ENCODE results near the gene AKAP8L.
A peak's percentile ranks its signal among the peaks of the same experiment; 100 is the strongest.
"Not testable (repeated sequence)": the region's sequence is repeated elsewhere in the genome, so short reads cannot be mapped to it uniquely, and the experiment has no call there.

Gene AKAP8L

DNA sequence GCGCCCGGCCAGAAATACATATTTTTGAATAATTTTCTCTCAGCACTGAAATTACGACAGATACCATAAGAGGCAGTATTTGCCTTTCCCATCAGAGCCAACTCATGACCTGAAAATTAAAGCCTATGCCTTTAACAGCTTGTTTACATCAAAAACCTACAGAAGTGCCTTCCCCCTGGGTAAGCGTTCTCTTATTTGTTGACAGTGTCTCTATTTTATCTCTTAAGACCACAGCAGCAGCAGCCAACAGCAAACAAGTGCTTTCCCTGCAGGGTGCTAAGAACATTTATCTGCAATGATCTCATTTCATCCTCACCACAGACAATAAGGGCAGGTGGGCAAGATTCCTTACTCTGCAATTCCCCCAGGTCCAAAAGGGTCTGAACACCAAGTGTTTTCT is 6.0 kb downstream of the AKAP8L start:
- no peak for DNase-seq (ENCODE audit: low read depth in 2 of 2)
- H3K4me3 ChIP-seq (replicated peaks in 1 of 2; ENCODE audit: low read depth in 2 of 2, low read length in 2 of 2), result no peak overlapping the region
- TF ChIP-seq, protein P1, sequence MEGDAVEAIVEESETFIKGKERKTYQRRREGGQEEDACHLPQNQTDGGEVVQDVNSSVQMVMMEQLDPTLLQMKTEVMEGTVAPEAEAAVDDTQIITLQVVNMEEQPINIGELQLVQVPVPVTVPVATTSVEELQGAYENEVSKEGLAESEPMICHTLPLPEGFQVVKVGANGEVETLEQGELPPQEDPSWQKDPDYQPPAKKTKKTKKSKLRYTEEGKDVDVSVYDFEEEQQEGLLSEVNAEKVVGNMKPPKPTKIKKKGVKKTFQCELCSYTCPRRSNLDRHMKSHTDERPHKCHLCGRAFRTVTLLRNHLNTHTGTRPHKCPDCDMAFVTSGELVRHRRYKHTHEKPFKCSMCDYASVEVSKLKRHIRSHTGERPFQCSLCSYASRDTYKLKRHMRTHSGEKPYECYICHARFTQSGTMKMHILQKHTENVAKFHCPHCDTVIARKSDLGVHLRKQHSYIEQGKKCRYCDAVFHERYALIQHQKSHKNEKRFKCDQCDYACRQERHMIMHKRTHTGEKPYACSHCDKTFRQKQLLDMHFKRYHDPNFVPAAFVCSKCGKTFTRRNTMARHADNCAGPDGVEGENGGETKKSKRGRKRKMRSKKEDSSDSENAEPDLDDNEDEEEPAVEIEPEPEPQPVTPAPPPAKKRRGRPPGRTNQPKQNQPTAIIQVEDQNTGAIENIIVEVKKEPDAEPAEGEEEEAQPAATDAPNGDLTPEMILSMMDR (IDR thresholded peaks at IDR 0.05; ENCODE audit: low read depth, low read length), result no peak

DNA sequence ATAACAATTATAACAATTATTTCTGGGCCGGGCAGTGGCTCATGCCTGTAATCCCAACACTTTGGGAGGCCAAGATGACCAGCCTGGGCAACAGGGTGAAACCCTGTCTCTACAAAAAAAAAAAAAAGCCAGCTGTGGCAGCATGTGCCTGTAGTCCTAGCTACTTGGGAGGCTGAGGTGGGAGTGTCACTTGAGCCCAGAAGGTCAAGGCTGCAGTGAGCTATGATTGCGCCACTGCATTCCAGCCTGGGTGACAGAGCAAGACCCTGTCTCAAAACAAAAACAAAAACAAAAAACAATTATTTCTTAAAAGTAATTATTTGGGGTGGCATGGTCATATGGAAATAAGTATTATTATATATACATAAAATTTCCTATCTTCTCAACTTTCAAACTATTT is 7.4 kb downstream of the AKAP8L start:
- H3K4me3 ChIP-seq (replicated peaks in 1 of 2; ENCODE audit: low read depth in 2 of 2, low read length in 2 of 2); DNase-seq (ENCODE audit: low read depth in 2 of 2): not testable (repeated sequence)

DNA sequence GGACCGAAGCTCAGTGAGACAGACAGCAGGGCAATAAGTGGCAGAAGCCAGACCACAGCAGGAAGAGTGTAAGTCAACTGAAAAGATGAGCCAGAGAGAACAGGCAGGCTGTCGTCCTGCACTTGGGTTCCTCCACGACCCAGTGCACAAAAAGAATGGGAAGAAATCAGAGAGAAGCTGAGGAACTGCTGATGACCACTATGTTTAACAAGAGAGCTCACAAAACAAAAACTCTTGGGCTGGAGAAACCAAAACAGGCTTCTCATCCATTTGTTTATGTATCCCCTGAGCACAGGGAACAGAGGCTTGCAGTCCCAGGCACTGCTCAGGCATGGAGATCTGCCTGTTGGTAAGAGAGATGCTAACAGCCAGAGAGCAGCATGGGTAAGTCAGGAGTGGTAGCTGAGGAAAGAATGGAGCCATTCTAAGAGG is 14.0 kb downstream of the AKAP8L start:
- TF ChIP-seq, protein P1 (IDR thresholded peaks at IDR 0.05; ENCODE audit: low read depth, low read length), result no peak
- H3K4me3 ChIP-seq (replicated peaks in 1 of 2; ENCODE audit: low read depth in 2 of 2, low read length in 2 of 2), result no peak overlapping the region
- DNase-seq (ENCODE audit: low read depth in 2 of 2), result no peak

DNA sequence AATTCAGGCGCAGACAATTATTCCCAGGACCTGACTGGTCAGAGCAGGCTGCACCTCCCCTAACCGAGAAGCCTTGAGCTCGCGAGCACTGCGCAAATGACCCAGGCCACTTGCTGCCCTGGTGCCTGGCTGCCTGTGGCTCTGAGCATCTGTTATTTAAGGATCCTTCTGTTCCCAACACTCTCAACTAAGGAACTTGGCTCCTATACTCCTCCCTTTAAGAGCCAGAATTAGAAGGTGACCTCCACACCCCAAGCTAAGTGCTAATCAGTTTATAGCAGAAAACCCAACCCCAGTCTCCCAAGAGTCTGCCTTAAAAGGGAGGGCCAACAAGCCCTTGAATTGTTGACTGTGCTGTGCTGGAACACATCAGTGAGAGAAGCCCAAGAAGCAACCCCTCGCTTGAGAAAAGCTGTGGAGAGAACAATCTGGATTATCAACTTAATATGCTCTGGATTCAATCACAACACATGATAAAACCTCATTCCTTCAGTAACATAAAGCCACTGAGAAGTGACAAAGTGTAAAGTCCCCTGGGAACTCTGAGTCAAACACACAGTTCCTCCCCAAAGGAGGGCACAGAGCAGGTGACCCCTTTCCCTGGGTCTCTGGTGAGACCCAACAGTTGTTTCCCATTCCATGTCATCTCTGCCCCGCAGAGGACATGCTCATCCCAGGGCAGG is 14.6 kb downstream of the AKAP8L start:
- peak in 1 of 2 donors; percentile 28 for DNase-seq (ENCODE audit: low read depth in 2 of 2)
- TF ChIP-seq, protein P1 (IDR thresholded peaks at IDR 0.05; ENCODE audit: low read depth, low read length), result no peak

DNA sequence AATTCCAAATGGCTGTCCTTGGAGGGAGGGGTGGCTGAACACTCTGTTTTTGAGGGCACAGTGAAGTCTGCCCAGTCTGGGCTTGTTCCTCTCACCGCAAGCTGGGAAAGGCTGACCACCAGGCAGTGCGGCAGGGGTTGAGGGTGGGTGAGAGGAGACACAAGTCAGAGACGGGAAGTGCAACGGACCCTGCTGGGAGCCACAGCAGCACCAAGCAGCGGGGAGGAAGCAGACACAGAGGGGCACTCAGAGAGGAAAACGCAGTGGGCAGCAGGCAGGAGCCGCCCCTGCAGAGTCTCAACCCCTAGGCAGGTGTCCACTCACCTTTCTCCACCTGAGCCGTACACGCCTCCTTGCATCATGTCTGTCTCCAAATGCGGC is 15.6 kb downstream of the AKAP8L start:
- no peak overlapping the region for H3K4me3 ChIP-seq (replicated peaks in 1 of 2; ENCODE audit: low read depth in 2 of 2, low read length in 2 of 2)
- DNase-seq (ENCODE audit: low read depth in 2 of 2), result no peak
- TF ChIP-seq, protein P1 (IDR thresholded peaks at IDR 0.05; ENCODE audit: low read depth, low read length), result no peak

More for the DNA sequence above, 14.6 kb downstream of the AKAP8L start:
- no peak overlapping the region for H3K4me3 ChIP-seq (replicated peaks in 1 of 2; ENCODE audit: low read depth in 2 of 2, low read length in 2 of 2)

DNA sequence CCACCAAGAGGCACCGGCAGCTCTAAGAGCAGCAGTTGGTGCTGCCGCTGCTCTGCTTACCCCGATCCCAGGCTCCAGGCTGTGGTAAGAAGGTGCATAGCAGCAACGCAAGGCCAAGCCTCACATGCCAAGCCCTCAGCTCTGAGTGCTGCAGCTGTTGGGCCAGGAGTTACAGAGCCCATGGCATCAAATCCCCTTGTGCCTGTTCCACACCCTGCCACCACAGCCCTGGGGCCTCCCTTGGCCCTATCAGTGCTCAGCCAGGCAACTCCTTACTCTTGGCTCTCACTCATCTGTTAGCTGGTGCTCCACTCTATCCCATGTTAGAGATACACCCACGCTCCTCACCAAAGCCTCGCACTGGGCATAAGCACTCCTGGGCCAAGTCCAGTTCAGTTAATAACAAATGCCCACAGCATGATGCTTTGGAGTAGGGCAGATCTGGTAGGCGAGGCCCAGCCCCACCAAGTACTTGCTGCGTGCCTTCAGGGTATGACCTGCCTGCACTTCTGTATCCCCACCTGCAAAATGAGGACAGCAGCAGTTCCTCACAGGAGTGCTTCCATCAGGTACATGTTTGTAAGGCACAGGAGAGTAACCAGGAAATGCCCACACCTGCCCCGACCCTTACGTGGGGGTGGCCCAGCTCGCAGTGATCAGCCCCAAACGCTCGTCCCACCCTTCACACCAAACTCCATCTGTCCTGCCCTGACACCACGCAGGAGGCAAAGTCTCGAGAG is 16.2 kb downstream of the AKAP8L start:
- TF ChIP-seq, protein P1 (IDR thresholded peaks at IDR 0.05; ENCODE audit: low read depth, low read length), result no peak
- no peak for DNase-seq (ENCODE audit: low read depth in 2 of 2)
- no peak overlapping the region for H3K4me3 ChIP-seq (replicated peaks in 1 of 2; ENCODE audit: low read depth in 2 of 2, low read length in 2 of 2)

DNA sequence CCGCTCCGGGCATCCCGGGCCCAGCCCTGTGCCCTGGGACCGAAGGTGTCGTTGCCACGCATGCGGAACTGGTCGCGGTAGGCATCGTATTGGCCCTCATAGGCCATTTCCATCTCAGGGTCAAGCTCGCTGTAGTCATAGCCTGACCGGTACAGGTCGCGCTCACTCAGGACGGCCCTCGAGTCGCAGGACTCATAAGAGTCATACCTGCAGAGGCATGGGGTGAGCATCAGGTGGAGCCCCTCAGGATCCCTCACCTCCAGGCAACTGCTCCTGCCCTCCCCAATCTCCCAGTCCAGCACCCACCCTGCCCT is 17.4 kb downstream of the AKAP8L start:
- no peak for DNase-seq (ENCODE audit: low read depth in 2 of 2)
- no peak overlapping the region for H3K4me3 ChIP-seq (replicated peaks in 1 of 2; ENCODE audit: low read depth in 2 of 2, low read length in 2 of 2)
- TF ChIP-seq, protein P1 (IDR thresholded peaks at IDR 0.05; ENCODE audit: low read depth, low read length), result no peak

Measured in cardiac fibroblast (primary cell).